GM19035 (cell line): Measurements from ENCODE around the gene AGAP1.

Experiments used
- ATAC-seq: cut with Tn5 transposase; IDR thresholded peaks from one replicate; pipeline ENCODE4 v1.9.1; 2021; ENCODE audit not compliant: unreplicated experiment

The AGAP1 gene

GRCh38 chr2:235834781-235835180, 340.9 kb downstream of the AGAP1 start:
- ATAC-seq = no peak

GRCh38 chr2:235835810-235836209, 342.0 kb downstream of the AGAP1 start:
- no peak for ATAC-seq

GRCh38 chr2:235836491-235836911, 342.7 kb downstream of the AGAP1 start:
- ATAC-seq = no peak

GRCh38 chr2:235839226-235839625, 345.4 kb downstream of the AGAP1 start:
- no peak for ATAC-seq

- no peak for ATAC-seq
These were observed 346.1 kb downstream of the AGAP1 start for GRCh38 chr2:235839974-235840373.

- no peak for ATAC-seq
These were observed 348.0 kb downstream of the AGAP1 start for GRCh38 chr2:235841863-235842262.

GRCh38 chr2:235842941-235843340, 349.1 kb downstream of the AGAP1 start:
- ATAC-seq = no peak

- no peak for ATAC-seq
These were observed 349.9 kb downstream of the AGAP1 start for GRCh38 chr2:235843591-235844395.

GRCh38 chr2:235844561-235844960, 350.7 kb downstream of the AGAP1 start:
- ATAC-seq = no peak

- no peak for ATAC-seq
These were observed 351.4 kb downstream of the AGAP1 start for GRCh38 chr2:235845245-235845644.

- no peak for ATAC-seq
These were observed 353.7 kb downstream of the AGAP1 start for GRCh38 chr2:235847576-235847975.

- ATAC-seq = no peak
These were observed 354.2 kb downstream of the AGAP1 start for GRCh38 chr2:235848055-235848454.

- no peak for ATAC-seq
These were observed 355.1 kb downstream of the AGAP1 start for GRCh38 chr2:235848946-235849345.

- ATAC-seq = no peak
These were observed 355.6 kb downstream of the AGAP1 start for GRCh38 chr2:235849489-235849888.

GRCh38 chr2:235850289-235850688, 356.4 kb downstream of the AGAP1 start:
- ATAC-seq = no peak

GRCh38 chr2:235850771-235851551, 357.1 kb downstream of the AGAP1 start:
- no peak for ATAC-seq

GRCh38 chr2:235851828-235852525, 358.1 kb downstream of the AGAP1 start:
- no peak for ATAC-seq

GRCh38 chr2:235852526-235852920, 358.7 kb downstream of the AGAP1 start:
- no peak for ATAC-seq

- no peak for ATAC-seq
These were observed 360.4 kb downstream of the AGAP1 start for GRCh38 chr2:235854276-235854675.

GRCh38 chr2:235855011-235855410, 361.2 kb downstream of the AGAP1 start:
- ATAC-seq = no peak

GRCh38 chr2:235856151-235856854, 362.5 kb downstream of the AGAP1 start:
- no peak for ATAC-seq
